Measurements from ENCODE around the gene BABAM1.

The BABAM1 gene

DNA sequence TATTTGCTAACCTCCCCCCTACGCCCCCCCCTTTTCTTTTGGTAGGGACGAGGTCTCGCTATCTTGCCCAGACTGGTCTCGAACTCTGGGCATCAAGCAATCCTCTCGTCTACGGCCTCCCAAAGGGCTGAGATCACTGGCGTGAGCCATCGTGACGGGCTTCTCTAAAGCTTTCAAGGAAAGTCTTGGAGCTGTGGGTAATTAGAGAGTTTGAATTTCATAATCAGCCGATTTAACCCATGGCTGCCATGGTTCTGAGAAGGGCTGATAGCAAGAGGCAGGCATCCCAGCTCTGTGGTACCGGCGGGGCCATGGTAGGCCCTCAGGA is 36.7 kb downstream of the BABAM1 start:
- no peak for DNase-seq

DNA sequence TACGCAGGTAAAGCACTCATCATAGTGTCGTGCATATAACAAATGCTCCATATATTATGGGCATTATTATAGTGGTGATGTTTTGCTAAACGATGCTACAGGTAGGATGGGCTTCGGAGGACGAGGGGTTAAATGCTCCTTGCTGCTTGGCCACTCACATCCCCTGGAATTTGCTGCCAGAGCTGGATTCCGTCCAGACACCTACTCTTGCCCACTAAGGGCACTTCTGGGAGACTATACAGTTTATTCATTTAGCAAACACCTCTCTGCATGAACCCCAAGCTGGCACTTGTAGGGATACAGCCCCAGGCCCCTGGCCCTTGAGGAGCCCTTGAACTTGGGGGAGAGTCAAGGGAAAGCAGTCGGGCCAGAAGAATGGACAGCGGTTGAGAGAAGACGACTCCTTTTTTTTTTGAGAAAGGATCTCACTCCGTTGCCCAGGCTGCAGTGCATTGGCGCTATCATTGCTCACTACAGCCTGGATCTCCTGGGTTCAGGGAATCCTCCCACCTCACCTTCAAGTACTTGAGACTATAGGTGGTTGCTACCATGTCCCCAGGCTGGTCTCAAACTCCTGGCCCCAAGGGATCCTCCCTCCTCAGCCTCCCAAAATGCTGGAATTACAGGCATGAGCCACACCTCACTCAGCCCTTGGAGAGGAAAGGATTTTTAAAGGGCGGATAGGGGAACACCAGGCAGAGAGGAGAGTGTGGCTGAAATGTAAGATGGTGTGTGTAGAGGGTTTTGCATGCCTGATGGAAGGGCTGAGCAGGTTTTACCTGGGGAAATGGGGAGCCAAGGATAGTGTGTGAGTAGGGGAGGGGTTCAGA is 37.4 kb downstream of the BABAM1 start:
- DNase-seq, result no peak

- DNase-seq, result no peak
These were observed 37.9 kb downstream of the BABAM1 start for GRCh38 chr19:17305216-17305516.

GRCh38 chr19:17305517-17306284 is 38.5 kb downstream of the BABAM1 start, which contains the start of gene MRPL34:
TSS of gene MRPL34 (plus strand) at chr19:17305872. CDS start at chr19:17305893, 21 bp downstream.
- DNase-seq, result peak; percentile 99

DNA sequence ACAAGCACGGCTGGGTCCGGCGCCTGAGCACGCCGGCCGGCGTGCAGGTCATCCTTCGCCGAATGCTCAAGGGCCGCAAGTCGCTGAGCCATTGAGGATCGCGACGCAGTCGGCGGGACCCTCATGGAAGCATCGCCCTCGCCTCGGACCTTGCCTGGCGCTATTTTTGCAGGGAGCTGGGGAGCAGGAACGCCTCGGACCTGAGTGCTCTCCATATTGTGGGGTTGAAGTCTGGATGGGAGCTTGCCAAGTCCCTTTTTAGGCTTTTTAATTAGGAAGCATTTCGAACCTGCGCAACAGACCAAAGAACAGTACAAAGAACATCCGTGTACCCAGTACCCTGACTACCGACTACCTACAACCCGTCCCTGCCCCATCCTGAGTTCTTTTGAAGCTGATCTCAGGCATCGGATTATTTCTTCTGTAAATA is 39.1 kb downstream of the BABAM1 start:
- DNase-seq, result no peak

DNA sequence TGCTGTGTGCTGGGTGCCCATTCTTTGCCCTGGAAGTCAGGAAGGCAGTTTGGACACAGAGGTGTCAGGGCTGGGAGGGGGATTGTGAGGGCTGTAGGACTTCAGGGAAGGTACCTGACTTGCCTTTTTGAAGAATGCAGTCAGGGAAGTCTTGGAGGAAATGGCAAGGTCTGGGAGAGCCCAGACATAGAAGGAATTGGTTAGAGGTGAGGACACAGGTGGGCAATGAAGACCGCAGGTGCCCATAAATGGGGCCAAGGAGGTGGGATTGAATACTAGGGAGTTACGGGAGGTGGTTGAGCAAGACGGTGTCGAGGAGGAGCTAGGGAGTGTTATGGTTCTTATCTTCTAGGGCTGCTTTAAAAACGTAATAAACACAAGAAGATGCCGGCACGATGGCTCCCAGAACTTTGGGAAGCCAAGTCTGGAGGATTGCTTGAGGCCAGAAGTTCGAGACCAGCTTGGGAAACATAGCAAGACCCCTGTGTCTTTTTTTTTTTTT is 40.7 kb downstream of the BABAM1 start:
- no peak for DNase-seq

- peak; percentile 100 for DNase-seq
These were observed 42.1 kb downstream of the BABAM1 start, which contains the start of gene DDA1 for GRCh38 chr19:17309198-17309964. TSS of gene DDA1 (plus strand) at chr19:17309563. CDS start at chr19:17309655, 92 bp downstream.

DNA sequence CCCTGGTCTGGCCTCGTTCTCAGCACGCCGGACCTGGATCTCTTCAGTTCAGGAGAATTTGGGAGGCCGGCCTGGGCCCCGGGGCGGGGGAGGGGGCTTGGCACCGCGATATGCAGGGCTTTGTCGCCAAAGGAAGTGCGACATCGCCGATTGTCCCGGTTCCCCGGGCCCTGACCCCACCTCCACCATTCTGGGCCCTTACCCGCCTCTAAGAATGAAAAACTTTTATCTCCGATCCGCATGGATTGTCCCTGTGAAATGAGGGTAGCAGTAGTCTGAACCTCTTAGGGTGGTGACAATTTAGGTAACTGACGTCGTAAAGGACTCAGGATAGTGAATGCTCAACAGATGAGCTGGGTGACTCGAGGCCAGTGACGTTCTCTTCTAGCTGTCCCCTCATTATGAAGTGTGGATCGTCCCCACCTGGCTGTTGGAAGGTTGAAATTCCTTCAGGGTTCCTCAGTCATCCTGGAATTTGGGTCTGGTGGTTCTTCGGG is 42.8 kb downstream of the BABAM1 start:
- DNase-seq, result no peak

GRCh38 chr19:17311455-17312188 is 44.4 kb downstream of the BABAM1 start:
- no peak for DNase-seq

GRCh38 chr19:17312189-17313113 is 45.2 kb downstream of the BABAM1 start:
- DNase-seq, result no peak

- no peak for DNase-seq
These were observed 46.9 kb downstream of the BABAM1 start for GRCh38 chr19:17314007-17314593.

DNA sequence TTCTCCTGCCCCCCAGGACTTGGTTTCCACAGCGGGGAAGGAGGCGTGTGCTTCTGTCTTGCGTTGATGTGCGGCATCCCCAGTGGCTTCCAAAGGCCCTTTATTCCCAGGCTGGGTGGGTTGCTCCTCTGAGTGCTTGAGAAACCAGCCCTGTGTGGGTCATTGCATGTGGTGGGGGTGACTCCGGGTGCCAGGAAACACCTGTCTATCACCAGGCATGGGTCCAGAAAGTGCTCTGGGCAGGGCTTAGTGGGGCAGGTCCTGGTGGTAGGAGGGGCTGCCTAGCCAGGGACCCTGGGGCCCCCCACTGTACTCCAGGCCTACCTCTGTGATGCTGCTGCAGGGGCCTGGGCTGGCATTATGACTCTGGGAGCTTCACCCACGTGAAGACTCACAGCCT is 51.7 kb downstream of the BABAM1 start:
- no peak for DNase-seq

GRCh38 chr19:17319473-17320238 is 52.4 kb downstream of the BABAM1 start:
- DNase-seq, result no peak

DNA sequence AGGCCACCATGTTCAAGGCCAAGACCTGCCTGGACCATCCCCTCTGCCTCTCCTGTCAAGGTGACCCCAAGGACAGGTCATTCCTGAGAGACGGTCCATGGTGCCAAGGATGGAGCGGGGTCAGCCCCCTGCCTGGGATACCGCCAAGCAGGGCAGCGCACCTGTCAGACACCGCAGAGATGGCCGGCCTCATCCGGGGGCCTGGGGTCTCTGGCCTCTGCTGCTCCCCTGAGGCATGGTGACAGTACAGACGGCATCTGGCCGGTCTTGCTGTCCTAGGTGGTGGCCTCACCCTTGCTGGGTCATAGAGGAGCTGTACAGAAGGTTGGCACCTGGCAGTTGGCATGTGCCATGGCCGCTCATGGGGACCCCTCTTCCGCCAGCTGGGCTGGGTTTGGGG is 53.2 kb downstream of the BABAM1 start:
- DNase-seq, result no peak

GRCh38 chr19:17321655-17322489 is 54.6 kb downstream of the BABAM1 start:
- no peak for DNase-seq

- DNase-seq, result no peak
These were observed 55.6 kb downstream of the BABAM1 start for GRCh38 chr19:17322854-17323253.

DNA sequence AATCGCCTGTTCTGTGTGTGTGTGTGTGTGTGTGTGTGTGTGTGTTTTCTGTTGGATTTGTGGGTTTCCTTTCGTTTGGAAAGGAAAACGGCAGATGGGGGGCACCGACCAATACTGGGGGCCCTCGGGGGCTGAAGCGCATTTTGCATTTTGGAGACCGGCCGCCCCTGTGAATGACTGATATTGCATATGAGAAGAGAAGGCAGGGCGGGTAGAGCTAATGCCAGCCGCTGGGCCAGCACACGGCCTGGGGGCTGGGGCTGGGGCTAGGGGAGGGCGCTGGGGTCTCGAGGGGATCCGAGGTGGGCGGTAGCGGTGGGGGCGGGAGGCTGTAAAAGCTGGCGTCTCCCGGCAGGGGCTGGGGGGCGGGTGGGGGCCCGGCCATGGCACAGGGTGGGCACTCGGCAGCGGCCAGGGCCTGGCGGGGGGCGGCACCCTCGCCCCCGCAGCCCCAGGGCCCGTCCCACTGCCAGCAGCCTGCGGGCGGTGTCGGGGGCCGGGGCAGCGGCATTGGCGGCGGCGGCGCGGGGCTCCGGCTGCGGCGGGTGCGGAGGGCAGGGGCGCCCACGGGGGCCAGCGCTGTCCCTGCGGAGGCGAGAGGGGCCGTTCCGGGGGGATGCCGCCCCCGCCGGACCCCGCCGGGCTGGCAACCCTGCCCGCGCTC is 56.2 kb downstream of the BABAM1 start:
- DNase-seq, result no peak

DNA sequence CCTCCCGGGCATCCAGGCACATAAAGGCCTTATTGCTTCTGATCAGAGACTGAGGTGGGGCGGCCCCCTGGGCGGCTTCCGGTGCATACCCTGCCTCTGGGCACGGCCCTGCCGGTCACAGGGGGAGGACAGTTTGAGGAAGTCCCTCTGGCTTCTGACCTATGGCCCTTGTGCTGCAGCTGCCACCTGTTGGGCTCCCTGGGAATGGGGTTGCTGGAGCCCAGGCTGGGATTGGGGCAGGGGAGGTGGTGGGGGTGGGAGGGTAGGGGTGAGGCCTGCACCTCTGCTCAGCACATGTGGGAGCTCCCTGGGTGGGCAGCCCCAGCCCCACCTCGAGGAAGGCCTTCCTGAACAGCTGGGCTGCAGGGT is 56.7 kb downstream of the BABAM1 start:
- DNase-seq, result no peak

Data from activated CD4-positive, alpha-beta T cell treated with anti-CD3 and anti-CD28 coated beads, Interleukin-2, Interleukin-6, amounts not matched to agents 100 ng/mL and 50 ng/mL, durations not matched to agents 16 hours and 8 hours (primary cell).